ENCODE data around the gene GRAMD1A. TPM values are rescaled to one million over a fixed set of nuclear protein-coding genes. Genes with fewer than 3 reads are reported as not detected.

GRAMD1A gene
- total RNA-seq, 1 experiment from 2014 or later: 125 TPM

DNA sequence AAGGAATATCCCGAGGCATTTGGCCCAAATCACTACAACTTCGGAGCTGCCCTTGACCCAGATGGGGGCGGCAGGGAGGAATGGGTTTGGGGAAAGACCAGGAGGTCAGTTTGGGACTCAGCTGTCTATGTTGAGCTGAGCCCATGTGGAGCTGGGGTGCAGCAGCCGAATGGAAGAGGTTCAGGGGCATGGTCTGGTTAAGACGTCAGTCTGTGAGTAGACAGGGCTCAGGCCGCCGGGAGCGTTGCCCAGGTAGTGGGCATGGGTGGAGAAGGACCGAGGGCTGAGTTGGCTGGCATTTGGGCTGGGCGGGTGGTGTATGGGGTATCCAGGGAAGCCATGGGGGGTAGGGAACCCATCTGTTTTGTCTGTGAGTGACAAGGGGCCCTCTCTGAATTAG is 20.9 kb downstream of the GRAMD1A start:
- Mint-ChIP-seq H3K36me3 (ENCODE audit: insufficient read depth in 1 of 3, low read depth in 3 of 3) (peaks cover 58 to 93% (median 79%) of the 10 kb centered on the region in 3 experiments), H3K27ac (peak overlapping the region in 1 of 3 experiments; percentile 95; a peak in 3 of 7 replicates), H3K9me3 (no peaks in the 10 kb centered on the region; a peak in 1 of 5 replicates), H3K27me3 (ENCODE audit: low read depth) (no peaks in the 10 kb centered on the region; the same call in 1 of the 2 replicates), H3K4me3 (no peak overlapping the region), H3K4me1 (no peaks in the 10 kb centered on the region)
- no peak overlapping the region for H3K23ac ChIP-seq (ENCODE audit: insufficient read length, low read depth, low read length)
- H3K79me2 ChIP-seq (ENCODE audit: insufficient read depth, low read length): no peaks in the 10 kb centered on the region
- no peak overlapping the region for H3K4me2 ChIP-seq (ENCODE audit: insufficient read depth, insufficient read length, low read length)
- no CpG with 5 or more reads among the region's 10 CpGs for WGBS (ENCODE audit: extremely low coverage, insufficient read length, low lambda C conversion rate)
- no peaks in the 10 kb centered on the region for H4K20me1 ChIP-seq (ENCODE audit: control insufficient read depth, insufficient read depth, insufficient read length)
- H2BK120ac ChIP-seq (ENCODE audit: low read depth, low read length, poor library complexity, severe bottlenecking): no peak overlapping the region
- H3K4ac ChIP-seq (ENCODE audit: low read depth, low read length): no peak overlapping the region
- H4K5ac ChIP-seq (ENCODE audit: insufficient read length, low read depth, low read length): no peak overlapping the region
- H3T11ph ChIP-seq (ENCODE audit: low read length): no peak overlapping the region
- TF ChIP-seq, protein P1, sequence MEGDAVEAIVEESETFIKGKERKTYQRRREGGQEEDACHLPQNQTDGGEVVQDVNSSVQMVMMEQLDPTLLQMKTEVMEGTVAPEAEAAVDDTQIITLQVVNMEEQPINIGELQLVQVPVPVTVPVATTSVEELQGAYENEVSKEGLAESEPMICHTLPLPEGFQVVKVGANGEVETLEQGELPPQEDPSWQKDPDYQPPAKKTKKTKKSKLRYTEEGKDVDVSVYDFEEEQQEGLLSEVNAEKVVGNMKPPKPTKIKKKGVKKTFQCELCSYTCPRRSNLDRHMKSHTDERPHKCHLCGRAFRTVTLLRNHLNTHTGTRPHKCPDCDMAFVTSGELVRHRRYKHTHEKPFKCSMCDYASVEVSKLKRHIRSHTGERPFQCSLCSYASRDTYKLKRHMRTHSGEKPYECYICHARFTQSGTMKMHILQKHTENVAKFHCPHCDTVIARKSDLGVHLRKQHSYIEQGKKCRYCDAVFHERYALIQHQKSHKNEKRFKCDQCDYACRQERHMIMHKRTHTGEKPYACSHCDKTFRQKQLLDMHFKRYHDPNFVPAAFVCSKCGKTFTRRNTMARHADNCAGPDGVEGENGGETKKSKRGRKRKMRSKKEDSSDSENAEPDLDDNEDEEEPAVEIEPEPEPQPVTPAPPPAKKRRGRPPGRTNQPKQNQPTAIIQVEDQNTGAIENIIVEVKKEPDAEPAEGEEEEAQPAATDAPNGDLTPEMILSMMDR (conservative IDR thresholded peaks at IDR 0.05): no peak
- no peaks in the 10 kb centered on the region for H3K27me3 ChIP-seq (ENCODE audit: insufficient read depth, low read length)
- H2BK20ac ChIP-seq (ENCODE audit: low read depth, low read length, poor library complexity, severe bottlenecking): no peak overlapping the region
- H3K79me1 ChIP-seq (ENCODE audit: insufficient read depth, low read depth, low read length, poor library complexity, severe bottlenecking): no peaks in the 10 kb centered on the region
- no peak overlapping the region for H3K14ac ChIP-seq (ENCODE audit: insufficient read depth, low read length)
- no peaks in the 10 kb centered on the region for H3K9me3 ChIP-seq (ENCODE audit: control insufficient read depth, low read depth, low read length)
- H3K18ac ChIP-seq (ENCODE audit: insufficient read length, low read depth, low read length): no peak overlapping the region
- no peak overlapping the region for H3K56ac ChIP-seq (ENCODE audit: insufficient read length, low read depth, low read length)
- no peak overlapping the region for H2BK5ac ChIP-seq (ENCODE audit: insufficient read length, low read length)
- H3K23me2 ChIP-seq (ENCODE audit: insufficient read length, low read depth, low read length, poor library complexity, severe bottlenecking): no peaks in the 10 kb centered on the region
- no peak overlapping the region for H3K9ac ChIP-seq (ENCODE audit: extremely low read depth, insufficient read length, low read length)
- DNase-seq: no peak
- H2BK12ac ChIP-seq (ENCODE audit: insufficient read length, low read depth, low read length): no peak overlapping the region
- H2AFZ ChIP-seq (ENCODE audit: low read length): no peak overlapping the region
- H4K8ac ChIP-seq (replicated peaks; ENCODE audit: insufficient read length, low read depth, low read length): no peak overlapping the region
- H2AK5ac ChIP-seq (ENCODE audit: insufficient read length, low read length): no peak overlapping the region
- H3K4me1 ChIP-seq (ENCODE audit: insufficient read depth, low read length): no peaks in the 10 kb centered on the region
- no peak overlapping the region for H2BK15ac ChIP-seq (ENCODE audit: low read depth, low read length)
- no peak overlapping the region for H3K27ac ChIP-seq (ENCODE audit: insufficient read length, low read depth, low read length)
- no peak overlapping the region for H4K91ac ChIP-seq (ENCODE audit: insufficient read length, low read depth, low read length)
